Fibroblast of the aortic adventitia (primary cell): Measurements from ENCODE around the gene HPS5. TPM values are rescaled to one million over a fixed set of nuclear protein-coding genes. Genes with fewer than 3 reads are reported as not detected.
"Not testable (repeated sequence)": the region's sequence is repeated elsewhere in the genome, so short reads cannot be mapped to it uniquely, and the experiment has no call there.

Experiments
- DNase-seq: peaks from one replicate; pipeline ENCODE4 v3.0.0-alpha.2; 2010; ENCODE audit warnings: low read depth
- H3K4me3 ChIP-seq: 2 replicates; pipeline ENCODE4 v1.5.1; 2011; ENCODE audit warnings: low read depth, mild to moderate bottlenecking, control low read depth, low read length, moderate library complexity
- total RNA-seq: library from RNA; depleted of rRNA; stranded (reverse); fragments of >200 nt; gene quantifications from 2 replicates; pipeline ENCODE4 v1.2.3, GENCODE V29; 2012; ENCODE audit warnings: low replicate concordance
- TF ChIP-seq, protein P1 (sequence below): IDR thresholded peaks from 2 replicates; pipeline ENCODE4 v1.5.1; 2011; ENCODE audit warnings: mild to moderate bottlenecking, low read length, control low read depth, inconsistent platforms; ENCODE audit not compliant: insufficient read depth

HPS5 gene
- total RNA-seq, 1 donor = 32.3 TPM

GRCh38 chr11:18280438-18281045 is 41.4 kb downstream of the HPS5 start:
- no peak for DNase-seq
- H3K4me3 ChIP-seq = no peak overlapping the region
- TF ChIP-seq, protein P1, sequence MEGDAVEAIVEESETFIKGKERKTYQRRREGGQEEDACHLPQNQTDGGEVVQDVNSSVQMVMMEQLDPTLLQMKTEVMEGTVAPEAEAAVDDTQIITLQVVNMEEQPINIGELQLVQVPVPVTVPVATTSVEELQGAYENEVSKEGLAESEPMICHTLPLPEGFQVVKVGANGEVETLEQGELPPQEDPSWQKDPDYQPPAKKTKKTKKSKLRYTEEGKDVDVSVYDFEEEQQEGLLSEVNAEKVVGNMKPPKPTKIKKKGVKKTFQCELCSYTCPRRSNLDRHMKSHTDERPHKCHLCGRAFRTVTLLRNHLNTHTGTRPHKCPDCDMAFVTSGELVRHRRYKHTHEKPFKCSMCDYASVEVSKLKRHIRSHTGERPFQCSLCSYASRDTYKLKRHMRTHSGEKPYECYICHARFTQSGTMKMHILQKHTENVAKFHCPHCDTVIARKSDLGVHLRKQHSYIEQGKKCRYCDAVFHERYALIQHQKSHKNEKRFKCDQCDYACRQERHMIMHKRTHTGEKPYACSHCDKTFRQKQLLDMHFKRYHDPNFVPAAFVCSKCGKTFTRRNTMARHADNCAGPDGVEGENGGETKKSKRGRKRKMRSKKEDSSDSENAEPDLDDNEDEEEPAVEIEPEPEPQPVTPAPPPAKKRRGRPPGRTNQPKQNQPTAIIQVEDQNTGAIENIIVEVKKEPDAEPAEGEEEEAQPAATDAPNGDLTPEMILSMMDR = no peak

DNA sequence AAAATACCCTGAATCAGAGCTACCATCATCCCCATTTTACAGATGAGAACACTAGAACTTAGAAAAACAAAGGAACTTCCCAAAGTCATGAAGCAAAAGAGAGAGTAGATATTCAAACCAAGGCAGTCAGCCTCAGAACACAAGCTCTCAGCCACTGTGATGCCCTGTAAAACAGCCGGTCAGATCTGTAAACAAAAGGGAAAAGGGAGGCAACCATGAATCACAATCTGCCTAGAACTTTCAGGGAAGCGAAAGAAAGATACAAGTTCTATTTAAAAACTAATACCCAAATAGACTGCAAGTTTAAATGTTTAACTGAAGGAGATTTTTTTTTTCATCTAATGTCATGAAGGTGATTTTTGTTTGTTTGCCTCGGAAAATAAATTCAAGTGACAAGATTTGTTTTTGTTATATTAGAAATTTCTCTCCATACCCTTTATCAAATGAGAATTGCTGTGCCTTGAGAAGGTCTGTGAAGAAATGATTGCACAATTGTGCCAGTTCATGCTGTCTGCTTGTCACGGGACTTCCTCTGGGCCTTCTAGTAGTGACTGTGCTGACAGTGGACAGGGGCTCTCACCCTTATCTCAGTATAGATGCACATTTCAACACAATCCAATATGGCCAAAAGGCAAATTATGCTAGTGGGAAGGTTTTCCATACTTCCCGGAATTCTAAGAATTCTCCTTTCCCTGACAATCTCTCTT is 44.2 kb downstream of the HPS5 start:
- no peak for DNase-seq
- no peak overlapping the region for H3K4me3 ChIP-seq
- TF ChIP-seq, protein P1 = no peak

GRCh38 chr11:18271206-18271605 is 50.7 kb downstream of the HPS5 start:
- H3K4me3 ChIP-seq = no peak overlapping the region
- no peak for DNase-seq
- TF ChIP-seq, protein P1 = no peak

- no peak overlapping the region for H3K4me3 ChIP-seq
- TF ChIP-seq, protein P1 = no peak
- no peak for DNase-seq
Measured at GRCh38 chr11:18270102-18270501, 51.8 kb downstream of the HPS5 start.

DNA sequence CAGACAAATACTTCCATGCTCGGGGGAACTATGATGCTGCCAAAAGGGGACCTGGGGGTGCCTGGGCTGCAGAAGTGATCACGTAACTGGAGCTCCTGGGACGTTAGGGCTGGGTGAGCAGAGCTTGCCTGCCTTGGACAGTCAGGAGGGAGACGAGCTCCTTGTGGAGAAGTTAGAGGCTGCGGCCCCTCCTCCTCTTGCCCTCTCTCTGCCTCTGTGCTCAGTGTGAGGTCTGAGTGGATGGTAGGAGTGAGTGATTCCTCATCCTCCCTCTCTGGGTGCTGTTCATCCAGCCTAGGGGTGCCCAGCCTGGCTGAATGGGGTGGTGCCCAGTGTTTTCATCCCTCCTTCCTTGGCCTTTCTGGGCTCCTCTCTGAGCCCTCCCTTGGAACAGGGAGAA is 52.7 kb downstream of the HPS5 start:
- not testable (repeated sequence) for H3K4me3 ChIP-seq, DNase-seq

GRCh38 chr11:18267335-18268133 is 54.4 kb downstream of the HPS5 start:
- H3K4me3 ChIP-seq, DNase-seq: not testable (repeated sequence)

DNA sequence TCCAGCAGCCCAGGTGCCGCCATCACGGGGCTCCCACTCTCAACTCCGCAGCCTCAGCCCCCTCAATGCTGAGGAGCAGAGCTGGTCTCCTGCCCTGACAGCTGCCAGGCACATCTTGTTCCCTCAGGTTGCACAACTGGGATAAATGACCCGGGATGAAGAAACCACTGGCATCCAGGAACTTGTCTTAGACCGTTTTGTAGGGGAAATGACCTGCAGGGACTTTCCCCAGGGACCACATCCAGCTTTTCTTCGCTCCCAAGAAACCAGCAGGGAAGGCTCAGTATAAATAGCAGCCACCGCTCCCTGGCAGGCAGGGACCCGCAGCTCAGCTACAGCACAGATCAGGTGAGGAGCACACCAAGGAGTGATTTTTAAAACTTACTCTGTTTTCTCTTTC is 56.0 kb downstream of the HPS5 start, which contains the start of gene SAA1:
Gene SAA1 (plus strand): TSS at position 316 of the 400 bp plus-strand sequence. CDS start 624 bp downstream, outside the sequence.
- DNase-seq = no peak
- no peak within 1 kb of the TSS for H3K4me3 ChIP-seq
- TF ChIP-seq, protein P1 = no peak
